Measurements from ENCODE around the gene TMEM134.

GRCh38 chr11:67494371-67495233 lies 25.6 kb upstream of the TMEM134 start:
- TF ChIP-seq TAF1 (conservative IDR thresholded peaks at IDR 0.05) (no peak), CTCF (IDR thresholded peaks at IDR 0.05; ENCODE audit: low read depth, low read length, missing input control) (no peak), RAD21 (IDR thresholded peaks at IDR 0.05) (no peak), YY1 (IDR thresholded peaks at IDR 0.05) (no peak), REST (IDR thresholded peaks at IDR 0.05) (no peak), NR2F2 (IDR thresholded peaks at IDR 0.05) (no peak), HNF4G (IDR thresholded peaks at IDR 0.05) (no peak)
